Measurements from ENCODE around the gene SEPTIN6. TPM values are rescaled to one million over a fixed set of nuclear protein-coding genes. Genes with fewer than 3 reads are reported as not detected.
"Not testable (repeated sequence)": the region's sequence is repeated elsewhere in the genome, so short reads cannot be mapped to it uniquely, and the experiment has no call there.

Gene SEPTIN6
- polyA plus RNA-seq, 6 donors from 2014 or later = 78.8 to 189 (median 150) TPM

DNA sequence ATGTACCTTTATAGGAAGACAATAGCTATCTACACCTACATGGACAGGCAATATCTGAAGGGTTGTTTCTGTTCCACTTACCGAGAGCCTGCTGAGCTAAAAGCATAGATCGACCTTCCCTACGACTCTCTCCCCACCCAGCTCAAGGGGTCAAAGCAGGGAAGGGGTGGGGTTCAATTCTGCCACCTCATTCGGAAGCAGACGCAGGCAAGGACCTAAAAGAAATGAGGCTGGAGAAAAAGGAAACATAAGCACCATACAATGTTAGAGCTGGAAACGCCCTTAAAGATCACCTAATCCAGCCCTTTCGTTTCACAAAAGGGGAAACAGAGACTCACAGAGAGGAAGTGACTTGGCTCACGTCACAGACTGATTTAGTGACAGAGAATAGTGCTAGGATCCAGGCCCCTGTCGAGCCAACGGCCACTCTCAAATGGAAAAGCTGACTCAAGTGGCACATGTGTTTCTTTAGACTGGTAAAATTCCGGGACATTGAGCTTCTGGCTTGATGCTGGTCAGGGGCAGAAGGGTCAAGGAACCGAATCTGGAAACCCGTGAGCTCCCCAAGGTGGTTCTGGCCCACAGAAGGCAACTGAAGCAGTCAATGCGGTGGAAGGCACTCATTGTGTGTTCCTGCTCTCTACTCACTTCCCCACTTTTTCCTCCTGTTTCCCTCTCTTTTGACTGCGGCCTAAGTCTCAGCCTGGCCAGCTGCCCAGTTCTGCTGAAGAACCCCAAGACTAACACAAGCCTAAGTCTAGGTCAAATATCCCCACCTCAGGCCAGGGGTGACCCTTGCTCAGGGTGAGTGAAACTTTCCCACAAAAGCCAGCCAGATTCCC is 7.5 kb downstream of the SEPTIN6 start:
- Mint-ChIP-seq H3K36me3 (no peaks in the 10 kb centered on the region), H3K9me3 (peaks cover 0 to 2% (median 0%) of the 10 kb centered on the region in 7 donors), H3K27ac (peak overlapping the region; percentile 99 to 100 (median 99)), H3K4me1 (peaks cover 42 to 93% (median 70%) of the 10 kb centered on the region in 3 donors), H3K4me3 (peak overlapping the region; percentile 86 to 100 (median 94)), H3K27me3 (no peaks in the 10 kb centered on the region)
- DNase-seq (peak; percentile 79), ATAC-seq (ENCODE audit: low read depth in 2 of 2) (peak; percentile 78 to 80)

DNA sequence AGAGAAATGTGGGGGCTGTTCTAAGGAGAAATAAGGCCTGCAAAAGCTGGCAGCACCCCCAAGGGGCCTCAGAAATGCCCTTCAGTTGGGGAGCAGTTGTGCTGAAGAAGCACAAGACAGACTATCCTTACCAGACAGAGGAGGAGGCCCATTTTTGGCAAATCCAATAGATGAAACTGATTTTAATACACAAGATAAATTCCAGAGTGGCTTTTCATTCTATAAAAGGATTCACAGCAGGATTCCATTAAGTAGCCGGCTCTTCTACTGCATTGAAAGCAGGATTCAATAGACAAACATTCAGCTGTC is 8.1 kb downstream of the SEPTIN6 start:
- DNase-seq (no peak), ATAC-seq (ENCODE audit: low read depth in 2 of 2) (no peak)
- Mint-ChIP-seq H3K27me3 (no peaks in the 10 kb centered on the region), H3K9me3 (peaks cover 0 to 2% (median 0%) of the 10 kb centered on the region in 7 donors), H3K27ac (peak overlapping the region; percentile 99 to 100 (median 99)), H3K36me3 (no peaks in the 10 kb centered on the region), H3K4me1 (peaks cover 42 to 91% (median 67%) of the 10 kb centered on the region in 3 donors), H3K4me3 (peak overlapping the region; percentile 86 to 100 (median 94))

DNA sequence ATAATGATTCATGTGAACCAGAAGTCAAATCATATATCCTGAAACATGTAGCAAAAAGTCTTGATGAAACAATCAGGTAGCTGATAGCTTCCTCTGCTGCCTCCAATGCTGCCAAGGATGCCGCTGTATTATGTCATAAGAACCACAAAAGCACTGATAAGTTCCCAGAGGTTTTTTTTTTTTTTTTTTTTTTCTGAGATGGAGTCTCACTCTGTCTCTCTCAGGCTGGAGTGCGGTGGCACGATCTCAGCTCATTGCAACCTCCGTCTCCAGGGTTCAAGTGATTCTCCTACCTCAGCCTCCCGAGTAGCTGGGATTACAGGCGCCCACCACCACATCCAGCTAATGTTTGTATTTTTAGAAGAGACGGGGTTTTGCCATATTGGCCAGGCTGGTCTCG is 8.7 kb downstream of the SEPTIN6 start:
- H3K27ac Mint-ChIP-seq = peak overlapping the region in 5 of 6 donors; percentile 99 to 100 (median 99)
- peaks cover 44 to 91% (median 71%) of the 10 kb centered on the region in 3 donors for H3K4me1 Mint-ChIP-seq
- not testable (repeated sequence) for H3K27me3 Mint-ChIP-seq; ATAC-seq (ENCODE audit: low read depth in 2 of 2); H3K9me3 Mint-ChIP-seq; H3K36me3 Mint-ChIP-seq; DNase-seq
- H3K4me3 Mint-ChIP-seq = peak overlapping the region; percentile 86 to 100 (median 94)

DNA sequence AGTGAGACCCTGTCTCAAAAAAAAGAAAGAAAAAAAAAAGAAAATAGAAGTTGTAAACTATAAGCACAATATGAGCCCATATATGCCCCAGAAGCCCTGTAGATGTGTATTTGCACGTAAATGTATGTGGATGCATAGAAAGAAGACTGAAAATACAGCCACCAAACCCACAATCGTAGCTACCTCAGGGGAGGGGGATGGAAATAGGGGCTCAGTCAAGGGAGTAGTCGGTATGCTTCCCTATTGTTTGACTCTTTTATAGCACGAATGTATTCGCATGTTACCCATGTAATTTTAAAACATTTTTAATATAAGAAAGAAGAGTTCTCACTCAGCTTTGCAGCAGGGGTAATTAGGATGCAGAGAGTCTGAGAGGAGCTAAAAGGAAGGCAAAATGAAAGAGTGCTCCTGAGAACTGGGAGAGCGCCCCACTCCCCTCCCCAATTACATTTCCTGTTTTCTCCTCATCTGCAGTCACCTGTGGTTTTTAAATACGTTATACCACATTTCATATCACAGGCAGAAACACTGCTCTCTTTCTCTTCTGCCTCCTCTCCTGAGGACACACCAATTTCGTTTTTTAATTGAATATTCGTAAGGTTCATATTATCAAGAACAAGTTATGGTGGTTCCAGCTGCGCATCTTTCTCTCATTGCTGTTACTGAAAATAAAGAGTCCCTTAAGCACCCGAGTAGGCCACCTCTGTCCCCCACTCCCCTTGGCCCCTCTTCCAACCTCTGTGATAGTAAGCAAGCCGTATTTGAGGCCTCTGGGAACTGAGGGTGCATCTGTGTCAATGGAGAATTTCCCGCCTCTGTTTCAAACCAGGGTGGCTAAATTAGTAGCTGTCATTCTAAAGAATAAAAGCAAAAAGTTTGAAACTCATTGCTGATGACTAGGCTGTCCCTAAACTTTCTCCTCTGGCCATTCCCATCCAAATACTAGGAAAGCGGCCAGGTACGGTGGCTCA is 10.7 kb downstream of the SEPTIN6 start:
- Mint-ChIP-seq H3K27me3 (no peaks in the 10 kb centered on the region), H3K27ac (peak overlapping the region; percentile 79 to 100 (median 97)), H3K36me3 (no peaks in the 10 kb centered on the region), H3K9me3 (peaks cover 0 to 2% (median 0%) of the 10 kb centered on the region in 7 donors), H3K4me1 (peaks cover 48 to 91% (median 74%) of the 10 kb centered on the region in 3 donors), H3K4me3 (peak overlapping the region; percentile 73 to 91 (median 86))
- ATAC-seq (ENCODE audit: low read depth in 2 of 2) (peak; percentile 19 to 26), DNase-seq (peak; percentile 59)

DNA sequence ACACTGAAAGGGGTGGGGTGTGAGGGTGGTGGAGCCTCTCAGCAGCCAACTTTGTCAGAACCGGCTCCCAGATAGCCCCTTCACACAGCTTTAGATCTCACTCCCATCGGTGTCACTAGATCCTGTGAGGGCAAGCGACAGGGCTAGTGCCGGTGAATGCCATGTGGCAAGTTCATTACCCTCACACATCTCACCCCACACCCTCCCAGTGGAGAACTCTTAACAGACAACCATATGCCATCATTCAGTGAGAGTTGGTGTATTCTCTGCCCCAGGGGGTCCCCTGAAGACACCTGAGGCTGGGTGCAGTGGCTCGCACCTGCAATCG is 15.3 kb downstream of the SEPTIN6 start:
- H3K4me1 Mint-ChIP-seq = peaks cover 42 to 78% (median 54%) of the 10 kb centered on the region in 3 donors
- H3K36me3 Mint-ChIP-seq = no peaks in the 10 kb centered on the region
- no peaks in the 10 kb centered on the region for H3K9me3 Mint-ChIP-seq
- ATAC-seq (ENCODE audit: low read depth in 2 of 2) = no peak
- peak overlapping the region; percentile 79 to 100 (median 96) for H3K27ac Mint-ChIP-seq
- H3K27me3 Mint-ChIP-seq = no peaks in the 10 kb centered on the region
- DNase-seq = no peak
- peak overlapping the region; percentile 64 to 89 (median 83) for H3K4me3 Mint-ChIP-seq

DNA sequence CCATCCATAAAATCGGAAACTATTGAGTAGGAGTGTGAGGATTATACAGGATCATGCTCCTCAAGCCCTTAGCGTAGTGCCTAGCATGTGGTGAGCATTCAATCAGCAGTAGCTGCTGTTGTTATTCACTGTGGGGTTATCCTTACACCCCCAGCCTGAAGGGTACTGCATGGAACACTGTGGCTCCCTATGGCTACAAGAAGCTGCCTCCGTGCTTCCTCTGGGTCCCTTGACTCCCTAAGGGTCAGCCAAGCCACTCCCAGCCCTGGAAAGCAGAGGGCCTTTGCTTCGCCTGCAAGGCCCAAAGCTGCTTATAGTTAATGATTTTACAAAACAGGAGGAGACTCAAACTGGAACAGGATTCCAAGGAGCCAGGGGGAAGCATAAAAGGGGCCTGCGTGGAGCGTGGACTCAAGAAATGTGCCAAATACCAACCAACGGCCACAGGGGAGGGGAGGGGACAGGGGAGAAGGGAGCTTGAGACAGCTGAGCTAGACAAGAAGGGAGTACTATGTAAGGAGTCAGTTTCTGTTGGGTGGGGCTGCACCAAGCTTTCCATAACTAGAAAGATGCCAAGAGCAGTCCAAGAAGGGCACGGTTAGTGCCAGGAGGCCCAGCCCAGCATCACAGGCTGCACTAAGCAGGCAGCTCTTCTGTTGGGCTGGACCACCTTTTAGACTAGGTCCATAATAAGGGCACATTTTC is 15.9 kb downstream of the SEPTIN6 start:
- no peaks in the 10 kb centered on the region for H3K36me3 Mint-ChIP-seq
- H3K9me3 Mint-ChIP-seq = no peaks in the 10 kb centered on the region
- no peak for ATAC-seq (ENCODE audit: low read depth in 2 of 2)

DNA sequence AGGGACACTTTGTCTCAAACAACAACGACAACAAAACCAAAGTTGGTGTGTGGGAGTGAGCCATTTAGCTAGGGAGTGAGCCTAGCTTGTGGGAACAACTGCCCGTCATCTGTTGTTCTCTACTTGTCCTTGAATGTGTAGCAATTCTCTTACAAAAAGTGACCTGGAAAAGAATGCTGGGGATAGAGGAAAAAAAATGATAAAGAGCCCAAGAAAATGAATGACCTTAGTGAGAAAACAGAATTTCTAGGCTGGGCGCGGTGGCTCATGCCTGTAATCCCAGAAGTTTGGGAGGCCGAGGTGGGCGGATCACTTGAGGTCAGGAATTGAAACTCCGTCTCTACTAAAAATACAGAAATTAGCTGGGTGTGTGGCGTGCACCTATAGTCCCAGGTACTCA is 19.6 kb downstream of the SEPTIN6 start:
- H3K36me3 Mint-ChIP-seq = no peaks in the 10 kb centered on the region
- H3K9me3 Mint-ChIP-seq = no peaks in the 10 kb centered on the region
- H3K4me3 Mint-ChIP-seq = no peak overlapping the region
- no peaks in the 10 kb centered on the region for H3K27me3 Mint-ChIP-seq
- peaks cover 26 to 45% (median 27%) of the 10 kb centered on the region in 3 donors for H3K4me1 Mint-ChIP-seq
- peak overlapping the region in 1 of 6 donors; percentile 41 for H3K27ac Mint-ChIP-seq
- DNase-seq (no peak), ATAC-seq (ENCODE audit: low read depth in 2 of 2) (no peak)

More for the DNA sequence above, 15.9 kb downstream of the SEPTIN6 start:
- no peak for DNase-seq
- Mint-ChIP-seq H3K27ac (peak overlapping the region in 5 of 6 donors; percentile 58 to 100 (median 94)), H3K4me3 (peak overlapping the region in 7 of 8 donors; percentile 64 to 89 (median 79)), H3K27me3 (no peaks in the 10 kb centered on the region), H3K4me1 (peaks cover 42 to 75% (median 49%) of the 10 kb centered on the region in 3 donors)

DNA sequence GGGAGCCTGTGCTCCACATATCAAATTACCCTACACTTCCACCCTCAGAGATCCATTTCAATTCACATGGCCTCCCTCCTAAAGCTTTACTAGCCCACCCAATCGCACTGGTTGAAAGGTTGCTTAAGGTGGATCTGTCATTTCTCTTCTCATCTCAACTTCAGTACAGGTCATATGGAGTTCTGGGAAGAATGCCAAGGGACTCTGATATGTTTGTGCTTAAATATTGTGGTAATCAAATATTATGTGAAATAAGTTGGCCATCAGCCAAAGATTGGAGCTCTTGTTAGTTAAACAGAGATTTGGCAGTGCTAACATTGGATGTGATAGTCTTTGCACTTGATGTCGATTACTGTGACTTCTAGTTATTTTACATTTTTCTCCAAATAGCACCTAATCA is 20.5 kb downstream of the SEPTIN6 start:
- H3K27ac Mint-ChIP-seq = no peak overlapping the region
- ATAC-seq (ENCODE audit: low read depth in 2 of 2) (no peak), DNase-seq (no peak)
- H3K4me3 Mint-ChIP-seq = no peak overlapping the region
- peaks cover 21 to 41% (median 24%) of the 10 kb centered on the region in 3 donors for H3K4me1 Mint-ChIP-seq
- H3K9me3 Mint-ChIP-seq = no peaks in the 10 kb centered on the region
- H3K27me3 Mint-ChIP-seq = no peaks in the 10 kb centered on the region
- no peaks in the 10 kb centered on the region for H3K36me3 Mint-ChIP-seq

DNA sequence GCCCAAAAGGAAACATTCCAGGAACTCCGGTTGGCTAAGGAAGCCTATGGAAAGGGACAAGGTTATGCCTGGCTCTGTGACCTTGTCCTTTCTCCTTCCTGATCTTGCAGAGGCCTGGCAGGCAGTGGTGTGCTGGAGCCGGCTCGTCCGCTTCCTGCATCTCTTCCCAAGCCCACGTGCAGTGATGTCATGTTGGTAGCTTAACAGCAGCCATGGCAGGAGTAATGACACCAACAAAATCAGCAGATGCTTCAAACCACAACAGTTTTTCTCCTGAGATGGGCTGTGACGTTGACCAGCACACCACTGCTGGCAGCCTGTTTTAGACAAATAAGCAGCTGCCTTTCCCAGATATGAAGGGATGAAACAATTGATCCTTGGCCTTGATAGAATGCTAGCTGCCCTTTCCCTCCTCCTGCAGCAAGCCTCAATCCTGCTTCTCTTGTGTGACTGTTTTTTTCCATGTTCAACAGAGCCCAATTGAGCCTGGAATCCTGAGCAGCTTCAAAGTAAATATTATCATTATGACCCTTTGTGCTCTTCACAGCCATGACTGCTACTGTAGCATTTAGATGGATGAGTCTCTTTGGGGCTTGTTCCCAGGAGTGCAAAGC is 23.4 kb downstream of the SEPTIN6 start:
- Mint-ChIP-seq H3K4me1 (peaks cover 20 to 42% (median 31%) of the 10 kb centered on the region in 3 donors), H3K36me3 (no peaks in the 10 kb centered on the region), H3K9me3 (no peaks in the 10 kb centered on the region), H3K4me3 (no peak overlapping the region), H3K27ac (peak overlapping the region in 4 of 6 donors; percentile 64 to 76 (median 70)), H3K27me3 (no peaks in the 10 kb centered on the region)
- DNase-seq (no peak), ATAC-seq (ENCODE audit: low read depth in 2 of 2) (no peak)

DNA sequence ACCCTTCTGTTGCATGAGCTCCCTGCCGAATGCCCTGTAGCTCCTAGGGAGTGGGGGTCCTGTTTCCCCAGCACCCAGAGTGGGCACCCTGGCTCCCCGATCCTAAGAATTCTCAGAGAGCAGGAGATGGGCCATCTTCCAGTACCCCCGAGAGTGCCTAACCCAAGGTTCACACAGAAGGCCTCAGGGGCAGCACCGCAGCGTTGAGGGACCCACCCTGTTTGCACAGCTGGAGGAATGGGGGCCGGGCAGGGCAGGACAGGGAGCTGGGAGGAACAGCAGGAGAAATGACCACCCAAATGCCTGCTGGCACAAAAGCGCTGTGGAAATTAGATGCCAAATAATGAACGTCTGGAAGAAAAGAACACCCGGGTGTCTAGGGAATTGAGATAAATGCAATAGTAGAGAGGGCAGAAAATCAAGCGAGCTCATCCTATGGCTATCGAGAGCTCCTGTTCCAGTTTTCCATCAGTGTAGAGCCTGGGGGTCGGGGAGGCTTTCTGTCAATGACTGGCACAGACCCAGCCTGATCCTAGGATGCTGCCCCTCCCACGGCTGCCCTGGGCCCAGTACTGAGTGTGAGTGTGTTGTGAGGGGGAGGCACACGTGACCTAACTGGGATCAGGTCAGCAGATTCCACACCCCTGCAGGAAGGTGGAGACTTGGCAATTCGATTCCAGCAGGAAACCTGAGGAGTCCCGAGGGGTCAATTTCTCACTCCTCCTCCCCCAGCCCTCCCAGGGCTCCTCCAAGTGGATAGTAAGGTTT is 25.7 kb downstream of the SEPTIN6 start:
- no peak for DNase-seq
- ATAC-seq (ENCODE audit: low read depth in 2 of 2) = no peak
- peak overlapping the region in 2 of 8 donors; percentile 15 to 78 for H3K4me3 Mint-ChIP-seq
- no peaks in the 10 kb centered on the region for H3K9me3 Mint-ChIP-seq
- peak overlapping the region in 5 of 6 donors; percentile 58 to 87 (median 77) for H3K27ac Mint-ChIP-seq
- H3K27me3 Mint-ChIP-seq = no peaks in the 10 kb centered on the region
- H3K4me1 Mint-ChIP-seq = peaks cover 26 to 51% (median 42%) of the 10 kb centered on the region in 3 donors
- peaks cover 4 to 14% of the 10 kb centered on the region in 2 donors for H3K36me3 Mint-ChIP-seq

DNA sequence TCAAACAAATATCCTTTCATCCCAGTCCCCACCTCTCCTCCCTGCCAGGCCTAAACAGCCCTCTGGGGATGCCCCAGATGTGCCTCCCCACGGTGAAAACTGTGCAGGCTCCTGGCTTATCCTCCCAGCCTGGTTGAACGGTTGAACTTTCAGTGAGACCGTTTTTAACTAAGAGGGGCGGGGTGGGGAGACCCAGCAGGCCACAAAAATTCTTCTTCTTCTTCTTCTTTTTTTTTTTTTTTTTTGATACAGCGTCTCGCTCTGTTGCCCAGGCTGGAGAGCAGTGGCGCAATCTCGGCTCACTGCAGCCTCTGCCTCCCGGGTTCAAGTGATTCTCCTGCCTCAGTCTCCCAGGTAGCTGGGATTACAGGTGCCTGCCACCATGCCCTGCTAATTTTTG is 28.1 kb downstream of the SEPTIN6 start:
- ATAC-seq (ENCODE audit: low read depth in 2 of 2) (peak; percentile 59 to 66), DNase-seq (peak; percentile 49)
- not testable (repeated sequence) for H3K9me3 Mint-ChIP-seq, H3K27me3 Mint-ChIP-seq
- H3K36me3 Mint-ChIP-seq = peaks cover 10 to 22% of the 10 kb centered on the region in 2 donors
- peak overlapping the region in 7 of 8 donors; percentile 59 to 89 (median 84) for H3K4me3 Mint-ChIP-seq
- peaks cover 28 to 59% (median 45%) of the 10 kb centered on the region in 3 donors for H3K4me1 Mint-ChIP-seq
- peak overlapping the region; percentile 28 to 96 (median 90) for H3K27ac Mint-ChIP-seq

DNA sequence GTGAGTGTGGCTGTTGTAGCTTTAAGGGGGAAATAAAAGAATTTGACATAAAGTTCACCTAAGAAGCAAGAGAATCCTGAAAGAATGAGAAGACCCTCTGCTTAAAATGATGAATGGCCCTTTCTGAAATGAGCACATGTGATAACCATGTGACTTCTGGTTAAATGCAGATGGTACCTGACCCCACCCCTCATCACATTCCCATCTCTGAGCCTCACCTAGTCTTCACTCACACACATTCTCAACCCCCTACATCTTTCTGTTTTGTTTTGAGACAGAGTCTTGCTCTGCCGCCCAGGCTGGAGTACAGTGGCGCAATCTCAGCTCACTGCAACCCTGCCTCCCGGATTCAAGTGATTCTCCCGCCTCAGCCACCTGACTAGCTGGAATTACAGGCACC is 31.5 kb downstream of the SEPTIN6 start:
- Mint-ChIP-seq H3K36me3 (peaks cover 14 to 48% of the 10 kb centered on the region in 2 donors), H3K4me3 (no peak overlapping the region), H3K27ac (peak overlapping the region in 2 of 6 donors; percentile 67 to 70), H3K9me3 (peaks cover 0 to 1% (median 0%) of the 10 kb centered on the region in 7 donors), H3K4me1 (peaks cover 27 to 44% (median 44%) of the 10 kb centered on the region in 3 donors), H3K27me3 (no peaks in the 10 kb centered on the region)
- ATAC-seq (ENCODE audit: low read depth in 2 of 2) = no peak
- DNase-seq = no peak
